Posterior cingulate gyrus (tissue), 11 donors: ENCODE data around the gene DPYD.

Source experiments
- DNase-seq, 10 donors: peaks; one replicate each; pipeline versions ENCODE4 v3.0.0 to v3.0.0-alpha.2; 2020 to 2021; ENCODE audit warnings: mixed read lengths in 3 of 10
- intact Hi-C: fragments of 100-400 bp; cut with DNase I; formaldehyde crosslinking; loops from one replicate; pipeline ENCODE4 v1.15.1; 2023

Gene DPYD

DNA sequence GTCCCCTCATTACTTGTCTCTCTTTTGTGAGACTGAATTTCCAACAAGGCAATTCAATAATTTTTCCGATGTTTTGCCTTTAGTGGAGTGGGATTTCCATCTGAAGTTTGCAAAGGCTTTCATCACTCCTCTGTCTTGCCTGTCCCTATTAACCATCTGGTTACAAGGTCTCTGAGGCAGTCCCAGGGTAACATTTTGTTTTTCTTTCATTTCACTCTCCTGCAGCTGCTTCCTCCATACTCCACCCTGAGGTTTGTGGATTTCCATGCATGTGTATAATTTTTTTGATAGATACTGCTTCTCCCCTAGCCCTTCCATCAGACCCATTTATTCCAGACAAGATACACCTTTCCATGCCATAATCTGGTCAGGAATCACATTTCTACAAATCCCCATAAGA is 832.4 kb downstream of the DPYD start:
- intact Hi-C loops = no loop called here
- DNase-seq = no peak

DNA sequence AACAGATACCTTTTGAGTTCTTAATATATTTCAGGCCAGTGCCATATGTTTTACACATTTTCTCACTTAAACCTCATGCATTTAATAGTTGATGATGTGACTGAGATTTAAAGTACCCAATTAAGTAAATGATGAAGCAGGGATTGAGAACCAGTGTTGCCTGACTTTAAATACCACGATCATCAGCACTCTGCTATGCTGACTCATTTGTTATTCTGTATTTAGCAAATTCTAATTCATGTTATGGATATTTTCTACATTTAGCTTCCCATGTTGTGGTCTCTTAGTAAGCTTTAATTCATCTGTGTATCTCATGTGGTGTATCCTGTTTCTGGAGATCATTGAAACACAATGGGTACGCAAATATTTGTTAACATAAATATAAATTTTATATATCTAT is 836.3 kb downstream of the DPYD start:
- intact Hi-C loops = no loop called here
- DNase-seq = no peak

- no peak for DNase-seq
- intact Hi-C loops = no loop called here
Observed at GRCh38 chr1:97082160-97082848, 838.5 kb downstream of the DPYD start.

GRCh38 chr1:97078872-97079271 is 842.0 kb downstream of the DPYD start:
- no peak for DNase-seq

DNA sequence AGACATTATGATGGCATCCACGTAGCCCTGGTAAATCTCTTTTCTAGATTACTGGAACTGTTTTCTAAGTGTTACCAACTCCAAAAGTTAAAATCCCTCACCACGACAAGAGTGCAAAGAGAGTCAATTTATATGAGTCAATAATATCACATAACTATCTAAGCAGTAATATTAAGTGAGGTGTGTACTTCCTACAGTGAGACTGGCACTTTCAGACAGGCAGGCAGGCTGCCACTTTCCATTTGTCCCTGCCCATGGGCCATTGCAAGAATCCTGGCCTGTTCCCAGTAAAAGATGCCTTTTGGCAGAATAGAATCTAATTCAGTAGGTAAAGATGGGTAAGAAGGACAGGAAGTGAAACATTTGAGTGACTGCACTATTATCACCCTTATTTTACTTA is 843.6 kb downstream of the DPYD start:
- intact Hi-C loops = no loop called here

More at GRCh38 chr1:97078872-97079271, 842.0 kb downstream of the DPYD start:
- intact Hi-C loops = no loop called here

DNA sequence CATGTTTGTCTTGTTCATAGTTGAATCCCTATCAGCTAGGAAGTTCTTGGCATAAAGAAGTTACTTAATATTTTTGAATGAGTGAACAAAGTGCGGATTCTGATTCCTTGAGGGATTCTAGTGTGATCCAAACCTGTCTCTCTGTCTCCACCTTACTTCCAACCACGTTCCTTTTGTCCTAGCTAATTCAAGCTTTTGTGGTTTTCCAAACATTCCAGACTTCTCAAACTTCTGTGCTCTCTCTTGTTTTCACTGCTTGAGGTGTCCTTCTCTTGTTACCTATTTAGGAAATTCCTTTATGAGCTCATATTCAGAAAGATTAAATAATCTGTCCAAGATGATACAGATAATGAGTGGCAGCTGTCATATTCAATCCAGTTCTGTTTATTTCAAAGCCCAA is 846.1 kb downstream of the DPYD start:
- intact Hi-C loops = no loop called here

More for the DNA sequence above, 843.6 kb downstream of the DPYD start:
- DNase-seq = peak in 1 of 10 donors; percentile 30

DNA sequence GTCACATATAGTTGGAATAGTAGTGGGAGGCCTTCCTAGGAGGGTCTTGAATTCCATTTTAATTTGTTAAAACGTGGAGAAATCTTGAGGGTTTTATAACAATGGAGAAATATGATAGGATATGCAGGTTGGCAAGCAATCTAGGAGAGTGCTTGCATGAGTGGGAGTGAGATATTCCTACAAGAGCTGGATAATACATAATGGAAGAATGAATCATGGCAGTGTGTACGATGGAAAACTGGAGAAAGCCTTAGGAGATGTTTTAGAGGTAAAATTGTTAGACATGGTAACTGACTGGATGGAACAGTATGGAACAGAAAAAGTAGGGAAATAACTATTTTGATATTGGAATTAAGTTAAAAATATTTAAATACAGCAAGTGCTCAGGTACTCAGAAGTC is 846.9 kb downstream of the DPYD start:
- intact Hi-C loops = no loop called here

More for the DNA sequence above, 846.1 kb downstream of the DPYD start:
- no peak for DNase-seq

DNA sequence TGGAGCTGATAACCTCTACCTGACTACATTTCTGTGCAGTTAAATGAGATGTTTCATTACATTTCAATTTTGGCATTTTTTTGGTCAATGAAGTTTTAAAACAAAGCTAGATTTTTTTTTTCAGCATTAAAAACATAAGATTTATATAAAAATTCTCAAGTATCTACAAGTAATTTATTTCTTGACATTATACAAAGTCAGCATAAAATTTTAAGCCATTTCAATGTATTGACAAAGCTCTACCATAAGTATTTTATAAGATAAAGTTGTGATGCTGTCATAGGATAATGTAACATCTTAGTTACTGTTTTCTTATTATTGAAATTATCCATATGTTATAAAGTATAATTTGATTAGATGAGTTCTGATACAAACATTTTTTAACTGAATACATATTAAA is 847.7 kb downstream of the DPYD start:
- DNase-seq = no peak
- intact Hi-C loops = no loop called here

More for the DNA sequence above, 846.9 kb downstream of the DPYD start:
- no peak for DNase-seq

GRCh38 chr1:97071173-97071572 is 849.7 kb downstream of the DPYD start:
- intact Hi-C loops = no loop called here
- DNase-seq = no peak

- intact Hi-C loops = no loop called here
- no peak for DNase-seq
Observed at GRCh38 chr1:97070376-97070775, 850.5 kb downstream of the DPYD start.

DNA sequence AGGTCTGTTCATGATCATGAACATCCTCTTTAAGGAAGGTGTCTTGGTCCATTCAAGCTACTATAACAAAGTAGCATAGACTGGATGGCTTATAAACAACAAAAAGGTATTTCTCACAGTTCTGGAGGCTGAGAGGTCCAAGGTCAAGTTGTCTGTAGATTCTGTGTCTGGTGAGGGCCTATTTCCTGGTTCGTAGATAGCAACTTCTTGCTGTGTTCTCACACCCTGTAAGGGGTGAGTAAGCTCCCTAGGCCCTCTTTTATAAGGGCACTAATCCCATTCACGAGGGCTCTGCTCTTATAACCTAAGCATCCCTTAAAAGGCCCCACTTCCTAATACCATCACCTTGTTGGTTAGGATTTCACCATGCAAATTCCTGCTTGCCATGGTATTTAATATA is 851.5 kb downstream of the DPYD start:
- intact Hi-C loops = no loop called here
- DNase-seq = no peak

DNA sequence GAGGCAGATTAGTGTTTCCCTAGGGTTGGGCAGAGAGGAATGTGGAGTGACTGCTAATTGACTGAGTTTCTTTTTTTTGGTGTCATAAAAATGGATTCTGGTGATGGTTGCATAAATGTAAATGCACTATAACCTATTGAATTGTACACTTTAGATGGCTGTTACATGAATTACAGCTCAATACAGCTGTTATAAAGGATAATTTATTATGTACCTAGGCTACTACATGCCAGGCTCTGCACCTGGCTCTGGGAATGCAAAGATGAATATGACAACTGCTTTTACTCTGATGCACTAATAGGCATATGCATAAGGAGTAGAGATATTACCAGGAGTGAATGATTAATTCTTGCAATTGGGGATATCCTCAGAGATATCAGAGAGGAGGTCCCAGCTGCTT is 854.0 kb downstream of the DPYD start:
- DNase-seq = no peak
- intact Hi-C loops = no loop called here

DNA sequence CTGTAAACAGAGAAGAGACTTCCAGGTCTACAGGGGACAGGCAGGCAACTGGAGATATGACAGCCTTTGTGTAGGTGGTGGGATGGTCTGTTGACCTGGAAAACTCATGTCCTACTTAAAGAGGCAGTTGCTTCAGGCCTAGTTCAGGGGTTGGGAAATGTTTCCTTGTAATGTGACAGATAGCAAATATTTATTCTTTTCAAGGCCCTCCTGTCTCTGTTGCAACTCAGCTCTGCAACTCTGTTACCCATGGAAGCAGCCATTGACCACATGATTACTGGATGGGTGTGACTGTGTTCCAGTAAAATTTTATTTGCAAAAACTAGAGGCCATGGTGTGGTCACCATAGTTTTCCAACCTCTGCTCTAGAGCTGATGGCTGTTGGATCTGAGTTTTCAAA is 857.3 kb downstream of the DPYD start:
- no peak for DNase-seq

DNA sequence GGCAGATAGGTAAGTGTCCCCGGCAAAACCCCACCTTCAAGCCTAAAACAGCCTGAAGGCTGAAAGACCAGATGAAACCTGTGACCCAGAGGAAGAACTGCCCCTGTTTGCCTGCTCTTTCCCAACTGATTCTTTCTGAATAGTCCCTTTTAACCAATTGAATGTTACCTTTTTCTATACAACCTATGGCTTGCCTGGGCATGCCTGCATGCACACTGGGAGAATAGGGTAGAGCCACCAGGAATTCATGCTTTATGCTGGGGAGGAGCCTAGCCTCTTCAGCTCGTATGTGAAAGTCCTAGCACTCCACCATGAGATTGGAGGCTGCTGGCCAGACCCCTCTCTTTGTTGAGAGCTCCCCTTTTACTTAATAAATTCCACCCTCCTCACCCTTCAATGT is 859.2 kb downstream of the DPYD start:
- intact Hi-C loops = no loop called here
- no peak for DNase-seq

More for the DNA sequence above, 857.3 kb downstream of the DPYD start:
- intact Hi-C loops = no loop called here

GRCh38 chr1:97056386-97056785 is 864.4 kb downstream of the DPYD start:
- DNase-seq = no peak
- intact Hi-C loops = no loop called here

- DNase-seq = no peak
- intact Hi-C loops = no loop called here
Observed at GRCh38 chr1:97053268-97053667, 867.6 kb downstream of the DPYD start.

- intact Hi-C loops = no loop called here
- DNase-seq = no peak
Observed at GRCh38 chr1:97051823-97052222, 869.0 kb downstream of the DPYD start.

DNA sequence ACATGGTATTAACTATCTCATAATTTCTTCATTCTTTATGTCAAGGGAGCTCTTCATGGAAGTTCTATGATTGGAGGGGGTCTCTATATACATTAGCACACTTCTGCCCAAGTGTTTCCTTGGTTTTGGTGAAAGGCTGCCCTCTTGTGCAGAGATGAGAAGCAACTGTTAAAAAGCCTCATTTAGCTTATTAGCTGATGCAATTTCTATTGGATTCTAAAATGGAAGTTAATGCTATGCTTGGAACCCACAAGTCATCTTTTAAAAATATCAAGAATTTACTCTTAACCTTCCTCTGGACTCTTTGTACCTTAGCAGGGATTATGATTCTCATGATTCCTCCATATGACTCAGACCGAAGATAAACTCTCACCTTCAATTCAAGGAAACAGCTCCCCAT is 870.3 kb downstream of the DPYD start:
- intact Hi-C loops = no loop called here
- no peak for DNase-seq

DNA sequence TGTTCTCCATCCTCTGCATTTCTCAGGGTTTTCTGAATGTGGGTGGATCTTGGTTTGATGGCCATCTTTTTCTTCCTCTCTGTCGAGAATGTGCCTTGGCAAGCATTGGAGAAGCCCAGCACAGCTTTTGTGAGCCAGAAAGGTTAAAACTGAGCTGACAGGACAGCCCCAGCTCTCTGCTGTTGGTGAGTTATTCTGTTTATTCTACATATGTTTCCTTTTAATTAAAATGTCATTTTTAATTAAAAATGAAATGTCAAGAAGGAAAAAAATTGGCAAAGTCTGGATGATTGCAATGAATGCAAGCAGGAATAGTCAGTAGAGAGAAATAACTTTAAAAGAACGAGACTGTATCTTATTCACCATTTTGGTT is 873.4 kb downstream of the DPYD start:
- no peak for DNase-seq
- intact Hi-C loops = loop anchor here (5.0 kb wide), 1 partner anchor 80 kb away; no protein-coding TSS in a partner anchor

DNA sequence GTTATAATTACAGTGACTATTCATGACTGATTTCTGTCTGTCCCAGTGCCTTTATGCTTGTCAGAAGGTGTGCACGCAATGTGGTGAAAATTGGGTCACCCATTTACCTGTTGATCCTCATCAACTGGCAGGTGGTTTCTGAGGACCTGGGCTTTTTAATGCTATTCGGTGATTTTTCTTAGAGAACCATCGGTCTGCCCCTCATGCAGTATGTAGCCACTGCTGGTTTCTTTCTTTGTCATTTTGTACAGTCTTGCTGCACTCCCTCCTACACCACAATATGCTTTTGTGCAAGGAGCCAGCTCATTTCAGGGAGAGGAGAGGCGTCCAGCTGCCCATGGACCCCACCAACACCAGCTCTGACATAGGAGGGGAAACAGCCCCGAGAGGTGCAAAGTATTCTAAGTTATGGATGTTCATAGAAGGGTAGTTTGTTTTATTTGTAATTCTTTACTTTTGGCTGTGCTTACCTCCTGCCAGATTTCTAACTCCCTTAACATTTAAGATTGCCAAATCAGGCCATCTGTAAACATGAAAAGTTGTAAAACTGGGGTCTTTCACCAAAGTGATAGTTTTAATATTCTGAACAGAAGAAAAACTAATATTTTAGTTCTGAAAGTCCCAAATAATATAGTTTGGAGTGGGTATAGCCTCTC is 873.9 kb downstream of the DPYD start:
- DNase-seq = no peak
- intact Hi-C loops = loop anchor here (5.0 kb wide), 1 partner anchor 80 kb away; no protein-coding TSS in a partner anchor

GRCh38 chr1:97044159-97044760 is 876.6 kb downstream of the DPYD start:
- DNase-seq = peak in 1 of 10 donors; percentile 57
- intact Hi-C loops = no loop called here

DNA sequence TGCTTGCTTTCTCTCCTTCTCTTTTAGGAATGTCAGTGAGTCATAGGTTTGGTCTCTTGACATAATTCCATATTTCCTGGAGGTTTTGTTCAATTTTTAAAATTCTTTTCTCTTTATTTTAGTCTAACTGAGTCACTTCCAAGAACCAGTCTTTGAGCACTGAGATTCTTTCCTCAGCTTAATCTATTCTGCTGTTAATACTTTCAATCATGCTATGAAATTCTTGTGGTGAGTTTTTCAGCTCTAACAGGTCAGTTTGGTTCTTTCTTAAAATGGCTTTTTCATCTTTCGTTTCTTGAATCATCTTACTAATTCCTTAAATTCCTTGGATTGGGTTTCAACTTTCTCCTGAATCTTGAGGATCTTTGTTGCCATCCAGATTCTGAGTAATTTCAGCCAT is 878.3 kb downstream of the DPYD start:
- intact Hi-C loops = no loop called here
- no peak for DNase-seq
